GM12874 (cell line): ENCODE measurements around the gene CALHM1.

Experiments
- CTCF ChIP-seq: IDR thresholded peaks from 2 replicates; pipeline ENCODE4 v1.5.1; 2011; ENCODE audit warnings: low read depth, mild to moderate bottlenecking, control low read depth, low read length, moderate library complexity; ENCODE audit not compliant: insufficient read depth

CALHM1 gene

GRCh38 chr10:103457176-103457712 is 1.5 kb downstream of the CALHM1 start:
- no peak for TF ChIP-seq CTCF

GRCh38 chr10:103456074-103456660 is 2.5 kb downstream of the CALHM1 start:
- no peak for TF ChIP-seq CTCF

- no peak for TF ChIP-seq CTCF
These were observed 3.5 kb downstream of the CALHM1 start for GRCh38 chr10:103455235-103455634.

GRCh38 chr10:103454026-103454425 is 4.7 kb downstream of the CALHM1 start:
- TF ChIP-seq CTCF: no peak

GRCh38 chr10:103452506-103453230 is 6.0 kb downstream of the CALHM1 start:
- TF ChIP-seq CTCF: no peak

- no peak for TF ChIP-seq CTCF
These were observed 6.7 kb downstream of the CALHM1 start, which contains the start of gene CALHM2 for GRCh38 chr10:103451831-103452505. Gene CALHM2 (minus strand): TSS chr10:103452370. CDS start chr10:103449941, 2,429 bp downstream.
